ENCODE measurements around the gene DNAH3.

Gene DNAH3

GRCh38 chr16:20944861-20945574, 205.6 kb downstream of the DNAH3 start:
- H3K4me2 ChIP-seq (ENCODE audit: low read depth, low read length), result no peak overlapping the region
- no peak overlapping the region for H3K4me3 ChIP-seq (ENCODE audit: low read length)
- DNase-seq, result peak; percentile 20
- H3K36me3 ChIP-seq (replicated peaks; ENCODE audit: insufficient read depth, low read length), result no peaks in the 10 kb centered on the region
- no peaks in the 10 kb centered on the region for H4K20me1 ChIP-seq (ENCODE audit: insufficient read depth, low read length)
- H3K27ac ChIP-seq (ENCODE audit: low read length), result no peak overlapping the region
- no peaks in the 10 kb centered on the region for H3K9me2 ChIP-seq (replicated peaks; ENCODE audit: insufficient read depth, low read length)
- H3K27me3 ChIP-seq (replicated peaks; ENCODE audit: insufficient read depth, low read length), result no peaks in the 10 kb centered on the region
- no peak overlapping the region for H2AFZ ChIP-seq (ENCODE audit: low read length)
- no peak overlapping the region for H3K9ac ChIP-seq (ENCODE audit: low read length)
- H3K9me3 ChIP-seq (replicated peaks; ENCODE audit: insufficient read depth, low read length), result no peaks in the 10 kb centered on the region
- H3F3A ChIP-seq (ENCODE audit: insufficient read depth, low read length), result peaks cover 9% of the 10 kb centered on the region
- peaks cover 6% of the 10 kb centered on the region for H3K4me1 ChIP-seq (ENCODE audit: low read length)
- TF ChIP-seq EZH2phosphoT487 (IDR thresholded peaks at IDR 0.05; ENCODE audit: low read length) (no peak), CTCF (IDR thresholded peaks at IDR 0.05; ENCODE audit: low read length) (no peak), EZH2 (optimal IDR thresholded peaks at IDR 0.05; ENCODE audit: low read depth, low read length) (no peak)
- no peaks in the 10 kb centered on the region for H3K79me2 ChIP-seq (ENCODE audit: low read length)

- Histone ChIP-seq H3F3A (ENCODE audit: insufficient read depth, low read length) (peaks cover 9% of the 10 kb centered on the region), H3K36me3 (replicated peaks; ENCODE audit: insufficient read depth, low read length) (no peaks in the 10 kb centered on the region), H3K9me2 (replicated peaks; ENCODE audit: insufficient read depth, low read length) (no peaks in the 10 kb centered on the region), H3K9ac (ENCODE audit: low read length) (no peak overlapping the region), H3K27ac (ENCODE audit: low read length) (no peak overlapping the region), H3K9me3 (replicated peaks; ENCODE audit: insufficient read depth, low read length) (no peaks in the 10 kb centered on the region), H4K20me1 (ENCODE audit: insufficient read depth, low read length) (no peaks in the 10 kb centered on the region), H3K4me1 (ENCODE audit: low read length) (peaks cover 6% of the 10 kb centered on the region), H2AFZ (ENCODE audit: low read length) (no peak overlapping the region), H3K4me2 (ENCODE audit: low read depth, low read length) (no peak overlapping the region), H3K79me2 (ENCODE audit: low read length) (no peaks in the 10 kb centered on the region), H3K27me3 (replicated peaks; ENCODE audit: insufficient read depth, low read length) (no peaks in the 10 kb centered on the region), H3K4me3 (ENCODE audit: low read length) (no peak overlapping the region)
- DNase-seq, result no peak
- no peak for TF ChIP-seq EZH2 (optimal IDR thresholded peaks at IDR 0.05; ENCODE audit: low read depth, low read length)
- no peak for TF ChIP-seq CTCF (IDR thresholded peaks at IDR 0.05; ENCODE audit: low read length)
- no peak for TF ChIP-seq EZH2phosphoT487 (IDR thresholded peaks at IDR 0.05; ENCODE audit: low read length)
These were observed 208.4 kb downstream of the DNAH3 start for GRCh38 chr16:20942256-20942655.

DNA sequence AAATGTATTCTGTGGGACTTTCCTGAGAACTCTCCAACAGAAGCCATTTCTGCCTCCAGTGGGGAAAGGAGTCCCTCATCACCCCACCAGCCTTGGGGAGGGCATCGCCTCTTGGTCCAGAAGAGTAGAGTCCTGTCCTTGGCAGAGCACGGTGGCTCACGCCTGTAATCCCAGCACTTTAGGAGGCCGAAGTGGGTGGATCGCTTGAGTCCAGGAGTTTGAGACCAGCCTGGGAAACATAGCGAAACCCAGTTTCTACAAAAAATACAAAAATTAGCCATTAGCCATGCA, 209.1 kb downstream of the DNAH3 start:
- H3K4me2 ChIP-seq (ENCODE audit: low read depth, low read length), result no peak overlapping the region
- H3F3A ChIP-seq (ENCODE audit: insufficient read depth, low read length), result peaks cover 9% of the 10 kb centered on the region
- H4K20me1 ChIP-seq (ENCODE audit: insufficient read depth, low read length), result no peaks in the 10 kb centered on the region
- H2AFZ ChIP-seq (ENCODE audit: low read length), result no peak overlapping the region
- H3K4me1 ChIP-seq (ENCODE audit: low read length), result peaks cover 6% of the 10 kb centered on the region
- no peak overlapping the region for H3K9ac ChIP-seq (ENCODE audit: low read length)
- no peaks in the 10 kb centered on the region for H3K9me3 ChIP-seq (replicated peaks; ENCODE audit: insufficient read depth, low read length)
- no peak for DNase-seq
- TF ChIP-seq CTCF (IDR thresholded peaks at IDR 0.05; ENCODE audit: low read length), result no peak
- no peak for TF ChIP-seq EZH2phosphoT487 (IDR thresholded peaks at IDR 0.05; ENCODE audit: low read length)
- no peak for TF ChIP-seq EZH2 (optimal IDR thresholded peaks at IDR 0.05; ENCODE audit: low read depth, low read length)
- no peaks in the 10 kb centered on the region for H3K79me2 ChIP-seq (ENCODE audit: low read length)
- H3K9me2 ChIP-seq (replicated peaks; ENCODE audit: insufficient read depth, low read length), result no peaks in the 10 kb centered on the region
- H3K4me3 ChIP-seq (ENCODE audit: low read length), result no peak overlapping the region
- no peaks in the 10 kb centered on the region for H3K27me3 ChIP-seq (replicated peaks; ENCODE audit: insufficient read depth, low read length)
- H3K36me3 ChIP-seq (replicated peaks; ENCODE audit: insufficient read depth, low read length), result no peaks in the 10 kb centered on the region
- H3K27ac ChIP-seq (ENCODE audit: low read length), result no peak overlapping the region
